H9 (cell line): ENCODE data around the gene SCN5A. TPM values are rescaled to one million over a fixed set of nuclear protein-coding genes. Genes with fewer than 3 reads are reported as not detected.
A peak's percentile ranks its signal among the peaks of the same experiment; 100 is the strongest.

Experiments used
- DNase-seq: peaks from one replicate; pipeline ENCODE4 v3.0.0-alpha.2; 2017
- H2AFZ ChIP-seq: one replicate; pipeline ENCODE4 v1.6.1; 2013; ENCODE audit warnings: mild to moderate bottlenecking, low read length, control low read depth, moderate library complexity
- H2AK5ac ChIP-seq: 2 replicates; pipeline ENCODE4 v1.6.1; 2013; ENCODE audit warnings: low read length, control low read depth, mixed read lengths; ENCODE audit not compliant: insufficient read length
- H2BK120ac ChIP-seq: one replicate; pipeline ENCODE4 v1.6.1; 2013; ENCODE audit warnings: low read depth, mild to moderate bottlenecking, low read length, control low read depth, inconsistent platforms; ENCODE audit not compliant: poor library complexity, severe bottlenecking
- H2BK12ac ChIP-seq: 2 replicates; pipeline ENCODE4 v1.6.1; 2013; ENCODE audit warnings: low read length, control low read depth, mixed read lengths, low read depth; ENCODE audit not compliant: insufficient read length
- H2BK15ac ChIP-seq: 2 replicates; pipeline ENCODE4 v1.6.1; 2013; ENCODE audit warnings: low read depth, low read length, control low read depth
- H2BK20ac ChIP-seq: one replicate; pipeline ENCODE4 v1.6.1; 2013; ENCODE audit warnings: low read depth, mild to moderate bottlenecking, low read length, control low read depth, inconsistent platforms; ENCODE audit not compliant: poor library complexity, severe bottlenecking
- H2BK5ac ChIP-seq: 2 replicates; pipeline ENCODE4 v1.6.1; 2013; ENCODE audit warnings: low read length, control low read depth, mixed read lengths; ENCODE audit not compliant: insufficient read length
- H3K14ac ChIP-seq: 2 replicates; pipeline ENCODE4 v1.6.1; 2013; ENCODE audit warnings: low read length, control low read depth; ENCODE audit not compliant: insufficient read depth
- H3K18ac ChIP-seq: 2 replicates; pipeline ENCODE4 v1.6.1; 2013; ENCODE audit warnings: low read depth, mild to moderate bottlenecking, mixed read lengths, low read length, control low read depth; ENCODE audit not compliant: insufficient read length
- H3K23ac ChIP-seq: 2 replicates; pipeline ENCODE4 v1.6.1; 2013; ENCODE audit warnings: low read length, control low read depth, mixed read lengths, low read depth; ENCODE audit not compliant: insufficient read length
- H3K23me2 ChIP-seq: 2 replicates; pipeline ENCODE4 v1.6.1; 2013; ENCODE audit warnings: low read depth, mild to moderate bottlenecking, mixed read lengths, low read length, control low read depth; ENCODE audit not compliant: insufficient read length, poor library complexity, severe bottlenecking
- H3K27ac ChIP-seq: 2 replicates; pipeline ENCODE4 v1.5.1; 2013; ENCODE audit warnings: low read length, control low read depth, mixed read lengths, low read depth; ENCODE audit not compliant: insufficient read length
- H3K27me3 ChIP-seq: 2 replicates; pipeline ENCODE4 v1.6.1; 2013; ENCODE audit warnings: low read length, control low read depth, inconsistent platforms; ENCODE audit not compliant: insufficient read depth
- H3K4ac ChIP-seq: 2 replicates; pipeline ENCODE4 v1.6.1; 2013; ENCODE audit warnings: low read depth, mild to moderate bottlenecking, control low read depth, inconsistent platforms, low read length, moderate library complexity
- H3K4me1 ChIP-seq: 2 replicates; pipeline ENCODE4 v1.6.1; 2013; ENCODE audit warnings: low read length, control low read depth, inconsistent platforms; ENCODE audit not compliant: insufficient read depth
- H3K4me2 ChIP-seq: 2 replicates; pipeline ENCODE4 v1.6.1; 2013; ENCODE audit warnings: low read length, control low read depth, mixed read lengths; ENCODE audit not compliant: insufficient read length, insufficient read depth
- H3K56ac ChIP-seq: 2 replicates; pipeline ENCODE4 v1.6.1; 2013; ENCODE audit warnings: low read depth, mild to moderate bottlenecking, mixed read lengths, low read length, control low read depth; ENCODE audit not compliant: insufficient read length
- H3K79me1 ChIP-seq: 2 replicates; pipeline ENCODE4 v1.6.1; 2013; ENCODE audit warnings: low read depth, mild to moderate bottlenecking, moderate library complexity, low read length, control low read depth, inconsistent platforms; ENCODE audit not compliant: insufficient read depth, poor library complexity, severe bottlenecking
- H3K79me2 ChIP-seq: 2 replicates; pipeline ENCODE4 v1.6.1; 2013; ENCODE audit warnings: low read length, control low read depth, inconsistent platforms; ENCODE audit not compliant: insufficient read depth
- H3K9ac ChIP-seq: 2 replicates; pipeline ENCODE4 v1.6.1; 2013; ENCODE audit warnings: low read length, control low read depth, mixed read lengths; ENCODE audit not compliant: insufficient read length; ENCODE audit errors: extremely low read depth
- H3K9me3 ChIP-seq: one replicate; pipeline ENCODE4 v1.6.1; 2013; ENCODE audit warnings: low read depth, low read length, inconsistent platforms; ENCODE audit not compliant: control insufficient read depth
- H3T11ph ChIP-seq: one replicate; pipeline ENCODE4 v1.6.1; 2013; ENCODE audit warnings: mild to moderate bottlenecking, low read length, control low read depth, inconsistent platforms
- H4K20me1 ChIP-seq: one replicate; pipeline ENCODE4 v1.6.1; 2013; ENCODE audit not compliant: control insufficient read depth, insufficient read length, insufficient read depth
- H4K5ac ChIP-seq: 2 replicates; pipeline ENCODE4 v1.6.1; 2013; ENCODE audit warnings: low read depth, mild to moderate bottlenecking, mixed read lengths, low read length, control low read depth; ENCODE audit not compliant: insufficient read length
- H4K8ac ChIP-seq: replicated peaks from 2 replicates; pipeline ENCODE4 v1.6.1; 2013; ENCODE audit warnings: low read length, control low read depth, mixed read lengths, low read depth; ENCODE audit not compliant: insufficient read length
- H4K91ac ChIP-seq: 2 replicates; pipeline ENCODE4 v1.6.1; 2013; ENCODE audit warnings: low read depth, mild to moderate bottlenecking, moderate library complexity, mixed read lengths, low read length, control low read depth; ENCODE audit not compliant: insufficient read length
- H3K27ac Mint-ChIP-seq, 3 experiments: 2 replicates in 2 of 3; 3 replicates in 1 of 3; pipeline ENCODE4 v1.8.0; 2020 to 2021; ENCODE audit warnings: mixed read lengths in 3 of 3, mild to moderate bottlenecking in 1 of 3, moderate library complexity in 1 of 3
- H3K27me3 Mint-ChIP-seq: 2 replicates; pipeline ENCODE4 v1.8.0; 2021; ENCODE audit warnings: low read depth, mild to moderate bottlenecking, moderate library complexity, mixed read lengths
- H3K36me3 Mint-ChIP-seq, 3 experiments: 2 replicates in 2 of 3; 3 replicates in 1 of 3; pipeline ENCODE4 v1.8.0; 2020 to 2021; ENCODE audit warnings: low read depth in 3 of 3, mixed read lengths in 3 of 3; ENCODE audit not compliant: insufficient read depth in 1 of 3
- H3K4me1 Mint-ChIP-seq, 2 experiments: 2 replicates each; pipeline ENCODE4 v1.8.0; 2020; ENCODE audit warnings: mixed read lengths in 2 of 2
- H3K4me3 Mint-ChIP-seq, 2 experiments: 2 replicates in 1 of 2; 3 replicates in 1 of 2; pipeline ENCODE4 v1.8.0; 2020 to 2021; ENCODE audit warnings: mild to moderate bottlenecking in 2 of 2, mixed read lengths in 2 of 2, moderate library complexity in 1 of 2
- H3K9me3 Mint-ChIP-seq, 2 experiments: 2 replicates in 1 of 2; 3 replicates in 1 of 2; pipeline ENCODE4 v1.8.0; 2020; ENCODE audit warnings: mild to moderate bottlenecking in 2 of 2, mixed read lengths in 2 of 2, moderate library complexity in 1 of 2
- WGBS: extraction: QIAGEN DNeasy Blood & Tissue Kit; methylation state at CpG from one replicate; pipeline ENCODE4 v1.1.7; 2013; ENCODE audit warnings: missing lambda C conversion rate, low lambda C conversion rate, mixed read lengths; ENCODE audit not compliant: insufficient read length; ENCODE audit errors: extremely low coverage; 5-methylcytosine and 5-hydroxymethylcytosine counted together
- total RNA-seq: library from RNA; stranded (reverse); gene quantifications from 2 replicates; pipeline ENCODE4 v1.2.1, GENCODE V29; 2021
- TF ChIP-seq, protein P1 (sequence below): fragments of 200-600 bp; sonication (generic); conservative IDR thresholded peaks from 3 replicates; pipeline ENCODE4 v1.8.0; 2021; ENCODE audit warnings: antibody characterized with exemption, mild to moderate bottlenecking

Gene SCN5A
- total RNA-seq, 1 experiment from 2014 or later, result 6.5 TPM

DNA sequence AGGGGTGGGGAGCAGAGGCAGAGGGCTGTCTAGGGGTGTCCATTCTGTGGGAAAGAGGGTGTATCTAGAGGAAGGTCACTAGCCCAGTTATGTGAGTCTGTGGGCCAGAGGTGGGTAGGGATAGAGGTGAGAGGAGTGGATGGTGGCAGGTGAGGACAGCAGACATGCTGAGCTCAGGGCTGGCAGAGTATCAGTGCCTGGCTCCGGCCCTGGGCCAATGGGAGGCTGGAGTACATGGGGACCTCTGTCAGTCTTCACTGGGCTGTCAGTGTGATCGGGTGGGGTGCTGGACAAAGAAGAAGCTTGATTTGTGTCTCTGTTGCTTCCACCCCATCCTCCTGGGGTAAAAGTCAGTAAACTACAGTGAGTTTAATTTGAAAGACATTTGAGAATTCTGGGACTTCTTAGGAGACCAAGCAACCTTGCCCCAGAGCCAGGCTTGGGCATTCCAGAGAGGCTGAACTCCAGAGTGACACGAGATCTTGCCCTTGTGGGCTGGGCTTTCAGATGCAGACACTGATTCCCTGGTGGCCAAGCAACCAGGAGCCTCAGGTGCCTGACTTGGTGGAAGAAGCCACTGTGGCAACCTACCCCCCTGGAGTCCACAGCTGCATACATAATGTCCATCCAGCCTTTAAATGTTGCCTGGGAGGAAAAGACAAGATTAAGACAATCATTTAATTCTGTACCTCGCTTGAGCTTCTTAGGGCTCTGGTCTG lies 92.7 kb downstream of the SCN5A start:
- Histone ChIP-seq H2BK120ac (no peak overlapping the region), H3K4me1 (no peaks in the 10 kb centered on the region), H2BK12ac (no peak overlapping the region), H3K9ac (no peak overlapping the region), H3T11ph (no peak overlapping the region), H2BK5ac (no peak overlapping the region), H4K8ac (no peak overlapping the region), H3K27me3 (no peaks in the 10 kb centered on the region), H3K4me2 (no peak overlapping the region), H4K20me1 (no peaks in the 10 kb centered on the region), H3K79me1 (no peaks in the 10 kb centered on the region), H3K27ac (no peak overlapping the region), H2AK5ac (no peak overlapping the region), H4K91ac (no peak overlapping the region), H3K23ac (no peak overlapping the region), H3K4ac (no peak overlapping the region), H4K5ac (no peak overlapping the region), H3K9me3 (no peaks in the 10 kb centered on the region), H3K56ac (no peak overlapping the region), H3K23me2 (no peaks in the 10 kb centered on the region), H2BK20ac (no peak overlapping the region), H2BK15ac (no peak overlapping the region), H3K18ac (no peak overlapping the region), H3K79me2 (no peaks in the 10 kb centered on the region), H2AFZ (no peak overlapping the region), H3K14ac (no peak overlapping the region)
- Mint-ChIP-seq H3K4me3 (no peak overlapping the region), H3K36me3 (peaks cover 5 to 28% (median 26%) of the 10 kb centered on the region in 3 experiments), H3K27me3 (peaks cover 9% of the 10 kb centered on the region), H3K27ac (no peak overlapping the region), H3K9me3 (peaks cover 3 to 6% of the 10 kb centered on the region in 2 experiments; a peak in 2 of 5 replicates), H3K4me1 (no peaks in the 10 kb centered on the region)
- DNase-seq, result peak; percentile 4
- TF ChIP-seq, protein P1, sequence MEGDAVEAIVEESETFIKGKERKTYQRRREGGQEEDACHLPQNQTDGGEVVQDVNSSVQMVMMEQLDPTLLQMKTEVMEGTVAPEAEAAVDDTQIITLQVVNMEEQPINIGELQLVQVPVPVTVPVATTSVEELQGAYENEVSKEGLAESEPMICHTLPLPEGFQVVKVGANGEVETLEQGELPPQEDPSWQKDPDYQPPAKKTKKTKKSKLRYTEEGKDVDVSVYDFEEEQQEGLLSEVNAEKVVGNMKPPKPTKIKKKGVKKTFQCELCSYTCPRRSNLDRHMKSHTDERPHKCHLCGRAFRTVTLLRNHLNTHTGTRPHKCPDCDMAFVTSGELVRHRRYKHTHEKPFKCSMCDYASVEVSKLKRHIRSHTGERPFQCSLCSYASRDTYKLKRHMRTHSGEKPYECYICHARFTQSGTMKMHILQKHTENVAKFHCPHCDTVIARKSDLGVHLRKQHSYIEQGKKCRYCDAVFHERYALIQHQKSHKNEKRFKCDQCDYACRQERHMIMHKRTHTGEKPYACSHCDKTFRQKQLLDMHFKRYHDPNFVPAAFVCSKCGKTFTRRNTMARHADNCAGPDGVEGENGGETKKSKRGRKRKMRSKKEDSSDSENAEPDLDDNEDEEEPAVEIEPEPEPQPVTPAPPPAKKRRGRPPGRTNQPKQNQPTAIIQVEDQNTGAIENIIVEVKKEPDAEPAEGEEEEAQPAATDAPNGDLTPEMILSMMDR, result no peak
- no CpG with 5 or more reads among the region's 4 CpGs for WGBS
